Activated CD4-positive, alpha-beta T cell treated with anti-CD3 and anti-CD28 coated beads, Interleukin-2, amount 50 U/mL, for 4 hours (primary cell): ENCODE measurements around the gene IL20RA.
"Not testable (repeated sequence)": the region's sequence is repeated elsewhere in the genome, so short reads cannot be mapped to it uniquely, and the experiment has no call there.

Source experiments
- DNase-seq, 2 experiments: peaks; one replicate each; pipeline ENCODE4 v3.0.0-alpha.2; 2020

IL20RA gene

DNA sequence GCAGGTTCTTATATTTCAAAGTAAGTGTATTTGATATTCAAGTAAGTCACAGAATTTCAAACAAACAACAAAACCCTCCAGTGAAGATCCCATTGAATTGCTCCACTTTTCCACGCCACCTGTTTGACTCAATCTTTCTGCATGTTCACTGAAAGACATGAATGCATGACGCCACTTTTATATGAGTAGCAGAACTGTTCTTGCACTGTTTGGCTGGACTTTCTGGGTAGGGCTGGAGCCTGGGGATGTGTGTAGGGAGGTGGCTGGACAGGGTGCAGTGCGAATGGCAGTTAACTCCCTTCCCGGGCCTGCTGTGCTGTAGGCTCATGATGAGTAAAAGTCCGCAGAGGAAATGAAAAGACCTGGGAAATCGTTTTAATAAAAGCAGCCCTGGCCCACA lies 39.7 kb downstream of the IL20RA start:
- DNase-seq, result no peak

DNA sequence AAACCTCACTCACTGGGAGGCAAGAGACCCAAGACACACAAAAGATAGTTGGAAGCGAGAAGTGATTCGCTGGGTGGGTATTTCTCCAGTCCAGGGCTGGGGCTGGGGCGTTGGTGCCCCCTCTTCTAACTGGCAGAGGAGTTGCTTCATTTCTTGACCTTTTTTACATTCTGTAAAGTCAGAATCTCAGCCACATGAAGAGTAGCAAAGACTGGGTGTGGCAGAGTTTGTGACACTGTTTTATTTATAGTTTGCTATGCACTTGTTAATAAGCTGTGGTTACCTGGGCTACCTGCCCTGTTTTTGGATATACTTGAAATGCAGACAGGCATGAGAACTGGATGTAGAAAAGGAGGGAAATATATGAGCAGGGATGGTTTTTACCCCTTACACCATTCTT lies 42.3 kb downstream of the IL20RA start:
- DNase-seq, result no peak

DNA sequence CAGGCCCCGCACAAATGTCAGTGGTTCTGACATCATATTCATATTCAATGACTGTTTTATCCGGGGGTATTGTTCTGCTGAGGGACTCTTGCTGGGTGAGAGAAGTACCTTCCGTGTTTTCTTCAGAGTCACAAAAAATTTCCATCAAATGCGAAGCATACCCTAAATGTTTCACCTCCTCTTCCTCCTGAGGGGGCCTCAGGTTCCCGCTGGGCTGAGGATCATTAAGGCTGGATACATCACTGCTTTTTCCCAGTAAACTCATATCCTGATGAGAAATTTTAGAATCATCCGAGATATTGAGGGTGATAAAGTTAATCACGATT lies 42.8 kb downstream of the IL20RA start:
- no peak for DNase-seq

- DNase-seq, result no peak
These were observed 43.3 kb downstream of the IL20RA start for GRCh38 chr6:137001299-137001976.

DNA sequence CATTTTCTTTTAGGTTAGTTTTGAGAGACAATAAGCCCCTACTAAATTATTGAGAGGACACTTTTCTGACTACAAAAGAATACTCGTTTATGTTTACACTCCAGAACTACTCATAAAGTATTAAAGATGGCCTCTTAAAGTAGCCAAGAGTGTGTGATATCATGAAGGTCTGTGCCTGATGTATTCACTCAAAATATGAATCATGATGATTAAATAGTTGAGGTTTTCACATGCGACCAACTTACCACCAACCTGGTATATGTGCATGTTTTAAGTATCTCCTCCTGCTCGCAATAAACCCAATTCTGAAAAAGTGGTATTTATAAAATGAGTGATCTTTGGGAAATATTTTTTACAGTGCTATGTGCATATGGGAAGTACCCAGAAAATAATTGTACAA lies 43.9 kb downstream of the IL20RA start:
- DNase-seq, result no peak

- no peak for DNase-seq
These were observed 49.2 kb downstream of the IL20RA start for GRCh38 chr6:136995521-136995920.

DNA sequence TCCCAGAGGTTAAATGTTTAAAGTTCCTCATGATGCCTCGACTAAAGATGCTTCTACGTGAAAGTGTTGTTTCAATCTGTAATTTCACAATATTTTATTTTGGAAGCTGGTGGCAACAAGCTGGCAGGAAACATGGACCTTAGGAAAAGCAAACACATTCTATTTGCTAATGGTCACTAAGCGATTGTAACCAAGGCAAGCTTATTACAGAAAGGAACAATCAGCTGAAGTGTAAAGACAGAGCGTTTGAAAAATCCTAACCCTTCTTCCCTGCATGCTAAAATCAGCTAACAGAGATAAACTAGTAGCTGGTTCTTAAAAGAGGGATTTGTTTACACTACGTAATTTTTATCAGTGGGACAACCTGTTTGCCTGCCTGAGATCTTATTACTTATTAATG lies 50.0 kb downstream of the IL20RA start:
- DNase-seq, result no peak

DNA sequence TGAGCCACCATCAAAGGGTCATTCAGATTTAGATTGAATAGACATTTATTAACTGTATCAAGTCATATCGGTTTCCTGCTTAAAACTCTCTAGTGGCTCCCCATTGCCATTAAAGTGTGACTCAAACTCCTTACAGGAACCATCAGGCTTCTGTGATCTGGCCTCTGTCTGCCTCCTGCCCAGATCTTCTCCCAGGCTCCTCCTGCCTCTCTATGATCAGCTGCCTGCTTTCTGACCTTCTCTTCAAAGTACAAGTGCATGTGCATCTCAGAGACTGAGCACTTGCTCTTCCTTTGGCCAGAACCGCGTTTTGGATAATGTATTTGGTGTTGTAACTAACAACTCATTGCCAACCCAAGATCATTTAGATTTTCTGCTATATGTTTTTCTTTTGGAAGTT lies 52.7 kb downstream of the IL20RA start:
- no peak for DNase-seq

GRCh38 chr6:136991646-136992045 lies 53.1 kb downstream of the IL20RA start:
- DNase-seq, result no peak

GRCh38 chr6:136990754-136991153 lies 54.0 kb downstream of the IL20RA start:
- no peak for DNase-seq

- no peak for DNase-seq
These were observed 54.6 kb downstream of the IL20RA start for GRCh38 chr6:136990242-136990578.

DNA sequence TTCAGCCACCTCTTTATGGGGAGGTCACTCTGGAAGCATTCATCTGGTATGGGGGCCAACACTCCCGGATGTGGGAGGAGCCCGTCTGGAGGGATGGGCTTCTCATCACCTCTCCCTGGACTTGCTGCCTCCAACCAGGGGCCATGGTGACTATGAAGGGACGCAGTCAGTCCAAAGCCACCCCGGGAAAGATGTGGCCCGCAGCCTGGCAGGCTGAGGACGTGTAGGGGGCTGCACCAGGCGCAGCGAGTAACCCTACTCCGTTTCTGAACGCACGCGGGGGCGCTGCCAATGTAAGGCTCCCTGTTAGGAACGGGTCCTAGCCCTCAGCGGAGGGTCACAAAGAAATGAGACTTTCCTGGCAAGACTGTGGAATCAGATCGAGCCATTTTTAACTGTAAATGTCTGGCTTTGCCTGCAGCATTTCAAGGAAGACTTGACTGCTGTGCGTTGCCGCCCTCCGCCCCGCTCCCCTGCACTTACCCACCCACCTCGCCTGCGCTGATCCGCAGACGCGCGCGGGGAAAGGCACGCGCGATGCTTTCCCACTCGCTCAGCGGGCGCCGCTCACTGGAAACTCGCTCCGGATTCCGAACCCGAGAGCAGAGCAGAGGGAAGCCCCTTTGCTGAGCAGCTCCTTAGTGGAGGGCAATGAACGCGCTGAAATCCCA lies 55.1 kb downstream of the IL20RA start:
- no peak for DNase-seq

- DNase-seq, result no peak
These were observed 57.2 kb downstream of the IL20RA start for GRCh38 chr6:136987526-136987925.

DNA sequence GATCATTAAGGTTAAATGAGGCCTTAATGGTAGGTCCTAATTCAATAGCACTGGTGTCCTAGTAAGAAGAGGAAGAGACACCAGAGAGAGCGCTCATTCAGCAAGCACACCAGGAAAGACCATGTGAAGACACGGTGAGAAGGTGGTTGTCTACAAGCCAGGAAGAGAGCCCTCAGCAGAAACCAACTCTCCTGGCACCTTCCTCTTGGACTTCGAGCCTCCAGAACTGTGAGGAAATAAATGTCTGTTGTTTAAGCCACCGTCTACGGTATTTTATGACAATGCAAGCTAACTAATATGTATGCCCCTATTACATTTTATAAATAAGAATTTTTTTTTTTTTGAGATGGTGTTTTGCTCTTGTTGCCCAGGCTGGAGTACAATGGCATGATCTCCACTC lies 59.3 kb downstream of the IL20RA start:
- DNase-seq, result no peak

DNA sequence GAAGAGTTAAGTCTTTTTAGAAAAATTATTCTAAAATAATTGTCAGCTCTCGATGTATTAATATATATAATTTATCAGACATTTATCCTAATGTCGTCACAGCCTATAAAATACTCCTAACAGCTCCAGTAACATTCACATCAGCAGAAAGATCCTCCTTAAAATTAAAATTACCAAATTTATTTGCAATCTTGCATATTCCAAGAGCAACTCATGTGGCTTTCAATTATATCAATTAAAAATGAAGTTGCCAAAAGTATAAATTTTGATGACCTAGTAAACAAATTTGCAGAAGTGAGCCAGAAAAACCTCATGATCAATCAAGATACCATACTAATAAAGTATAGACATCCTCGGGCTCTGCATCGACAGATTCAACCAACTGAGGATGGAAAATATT lies 60.2 kb downstream of the IL20RA start:
- no peak for DNase-seq

DNA sequence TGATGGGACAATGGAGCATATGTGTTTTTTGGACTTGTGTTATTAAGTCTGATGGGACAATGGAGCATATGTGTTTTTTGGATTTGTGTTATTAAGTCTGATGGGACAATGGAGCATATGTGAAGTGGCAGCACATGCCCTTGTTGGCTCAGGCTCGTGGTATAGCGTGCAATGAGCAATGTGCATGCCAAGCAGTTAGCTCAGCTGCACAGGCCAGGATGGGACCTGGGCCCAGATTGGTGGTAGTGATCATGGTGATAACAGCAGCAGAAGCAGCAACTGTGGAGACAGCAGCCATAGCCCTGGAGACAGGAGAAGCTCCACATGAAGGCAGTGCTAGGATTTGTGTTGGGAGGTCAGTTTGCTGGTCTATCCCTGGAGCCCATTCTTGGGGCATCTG lies 61.1 kb downstream of the IL20RA start:
- no peak for DNase-seq

DNA sequence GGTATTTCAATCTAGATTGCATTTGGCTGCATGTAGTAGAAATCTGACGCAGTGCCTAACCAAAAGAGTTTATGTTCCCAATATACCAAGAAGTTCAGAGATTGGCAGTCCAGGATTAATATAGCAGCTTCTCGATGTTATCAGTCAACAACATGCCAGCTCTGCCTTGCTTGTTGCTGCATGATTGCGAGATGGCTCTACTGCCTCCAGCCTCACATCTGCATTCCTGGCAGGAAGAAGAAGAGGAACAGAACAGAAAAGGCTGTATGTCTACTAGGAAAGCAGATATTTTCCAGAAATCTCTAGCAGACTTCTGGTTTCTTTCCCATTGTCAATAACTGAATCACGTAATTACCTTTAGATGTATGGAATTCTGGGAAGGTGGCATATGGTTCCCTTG lies 61.8 kb downstream of the IL20RA start:
- no peak for DNase-seq

DNA sequence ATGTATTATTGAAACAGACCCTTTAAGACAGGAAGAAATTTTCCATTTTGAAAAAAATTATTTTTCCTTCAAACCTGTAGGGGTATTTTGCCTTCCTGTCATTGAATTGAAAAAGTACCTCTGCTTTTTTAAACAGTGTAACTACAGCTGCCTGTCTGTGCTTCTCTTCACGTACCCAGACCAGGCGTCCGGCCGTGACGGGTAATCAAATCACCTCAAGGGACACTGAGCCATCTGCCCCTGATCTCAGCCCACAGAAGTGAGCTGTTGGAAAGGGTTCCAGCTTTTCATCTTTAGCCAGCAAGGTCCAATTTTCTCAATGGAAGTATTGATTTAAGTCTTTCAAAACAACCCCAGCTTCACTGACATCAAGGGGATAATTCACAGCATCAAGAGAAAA lies 64.7 kb downstream of the IL20RA start:
- DNase-seq, result no peak

DNA sequence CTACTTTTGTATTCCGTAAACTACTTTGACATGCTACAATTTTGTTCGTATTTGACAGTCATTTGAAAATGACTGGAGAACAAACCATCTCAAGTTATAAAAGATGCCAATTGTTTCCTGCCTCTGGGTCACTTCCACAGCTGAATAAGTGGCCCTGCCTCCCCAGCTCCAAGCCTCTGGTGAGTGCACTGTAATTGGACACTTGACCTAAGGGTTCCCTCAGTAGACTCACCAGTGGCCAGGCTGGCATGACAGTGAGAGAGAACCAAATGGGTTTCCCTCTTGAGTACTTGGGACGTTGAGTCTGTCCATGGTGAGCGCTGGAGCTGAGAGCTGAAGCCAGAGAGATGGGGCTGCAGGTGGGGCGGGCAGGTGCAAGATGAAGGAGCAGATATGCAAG lies 65.6 kb downstream of the IL20RA start:
- DNase-seq, result no peak

- DNase-seq, result no peak
These were observed 67.7 kb downstream of the IL20RA start for GRCh38 chr6:136977075-136977474.

GRCh38 chr6:136975089-136975715 lies 69.6 kb downstream of the IL20RA start:
- DNase-seq, result no peak

GRCh38 chr6:136973781-136974180 lies 71.0 kb downstream of the IL20RA start:
- not testable (repeated sequence) for DNase-seq

- no peak for DNase-seq
These were observed 73.2 kb downstream of the IL20RA start for GRCh38 chr6:136971609-136972008.

DNA sequence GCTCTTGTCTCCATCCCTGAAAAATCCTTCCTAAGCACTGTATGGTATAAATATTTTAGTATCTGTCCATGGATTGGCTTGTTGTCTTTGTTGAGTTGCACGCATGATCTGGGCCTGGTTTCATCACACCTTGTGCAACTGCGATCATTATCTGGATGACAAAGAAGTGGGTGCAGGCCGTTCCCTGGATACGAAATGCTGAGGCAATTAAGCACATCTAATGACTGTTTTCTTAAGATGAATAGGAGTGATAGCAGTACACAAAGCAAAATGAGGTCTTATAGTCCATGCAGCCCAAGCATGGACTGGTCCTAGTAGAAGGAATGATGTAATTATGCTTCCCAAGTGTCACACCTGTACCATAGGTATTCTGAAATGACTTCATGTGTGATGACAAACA lies 74.8 kb downstream of the IL20RA start:
- no peak for DNase-seq

GRCh38 chr6:136969433-136969832 lies 75.3 kb downstream of the IL20RA start:
- DNase-seq, result no peak
